Heart right ventricle (tissue), 16 donors: ENCODE results near the gene EPS8L3. TPM values are rescaled to one million over a fixed set of nuclear protein-coding genes. Genes with fewer than 3 reads are reported as not detected.

ENCODE experiments used
- ATAC-seq, 8 donors: fragments of 200-7000 bp; cut with Tn5 transposase; one replicate each; pipeline ENCODE4 v1.9.1; 2020; ENCODE audit warnings: mild to moderate bottlenecking in 8 of 8, moderate library complexity in 8 of 8, moderate number of reproducible peaks in 1 of 8
- DNase-seq, 2 donors: peaks; one replicate each; pipeline ENCODE4 v3.0.0-alpha.2; 2020
- H3K27ac ChIP-seq, 10 donors: fragments of 200-600 bp; sonication (generic) in 2 of 10; one replicate each; pipeline versions ENCODE4 v1.5.0 to v1.8.0; 2020 to 2022; ENCODE audit warnings: mild to moderate bottlenecking in 3 of 10
- H3K27me3 ChIP-seq, 7 donors: fragments of 200-600 bp; one replicate each; pipeline ENCODE4 v1.8.0; 2021 to 2022; ENCODE audit warnings: mild to moderate bottlenecking in 2 of 7
- H3K36me3 ChIP-seq, 9 donors: fragments of 200-600 bp; sonication (generic) in 1 of 9; one replicate each; pipeline versions ENCODE4 v1.5.0 to v1.8.0; 2020 to 2022; ENCODE audit warnings: mild to moderate bottlenecking in 2 of 9
- H3K4me1 ChIP-seq, 9 donors: fragments of 200-600 bp; sonication (generic) in 1 of 9; one replicate each; pipeline versions ENCODE4 v1.5.0 to v1.8.0; 2020 to 2022; ENCODE audit warnings: mild to moderate bottlenecking in 4 of 9
- H3K4me3 ChIP-seq, 10 donors: fragments of 200-600 bp; sonication (generic) in 2 of 10; one replicate each; pipeline versions ENCODE4 v1.5.0 to v1.8.0; 2020 to 2022; ENCODE audit warnings: mild to moderate bottlenecking in 7 of 10, moderate library complexity in 2 of 10
- H3K9me3 ChIP-seq, 11 donors: fragments of 200-600 bp in 10 of 11; sonication (generic) in 2 of 11; one replicate each; pipeline versions ENCODE4 v1.5.0 to v1.8.0; 2013 to 2022; ENCODE audit warnings: mild to moderate bottlenecking in 2 of 11, control low read depth in 1 of 11, moderate library complexity in 1 of 11
- WGBS, 2 donors: extraction: QIAGEN DNeasy Blood & Tissue Kit; methylation state at CpG; one replicate each; pipeline ENCODE4 v1.1.7; 2013; ENCODE audit warnings: inconsistent platforms in 1 of 2; 5-methylcytosine and 5-hydroxymethylcytosine counted together
- intact Hi-C, 10 donors: fragments of 100-400 bp; cut with DNase I; formaldehyde crosslinking; loops; one replicate each; pipeline versions ENCODE4 v1.11.1 to v1.14.2; 2022
- polyA plus RNA-seq, 2 donors: library from polyadenylated mRNA; stranded (reverse); fragments of 200-250 nt; gene quantifications; one replicate each; pipeline ENCODE4 v1.2.3, GENCODE V29; 2013
- total RNA-seq, 10 donors: library from RNA; stranded (reverse); fragmentation: NEBNext Ultra II Directional in 3 of 10; extraction: Animal tissue kit (Norgen Biotek cat#: 25700) in 3 of 10; gene quantifications; one replicate each; pipeline versions ENCODE4 v1.2.1 to v1.2.4, GENCODE V29; 2021 to 2023
- TF ChIP-seq, protein P1 (sequence below), 9 donors: fragments of 200-600 bp; sonication (generic) in 2 of 9; IDR thresholded peaks; one replicate each; pipeline versions ENCODE4 v1.5.0 to v1.8.0; 2021 to 2022; ENCODE audit warnings: antibody characterized with exemption in 9 of 9, mild to moderate bottlenecking in 5 of 9, moderate library complexity in 1 of 9
- donor health status: Arrhythmogenic right ventricular cardiomyopathy.
- donor health status: ischemic (EF 13 %, LVEDD 7.1; RV severe dilation, severe dysfunction).
- donor health status: healthy with polysubstance abuse.
- donor health status: DM: no; HTN: yes; CAD: no.
- donor health status: DM: no; HTN: no; CAD: no.
- donor health status: ischemic (EF 25% LVEDD 6.9; RV normal size, moderate dysfunction).
- donor health status: ischemic (EF 25% LVEDD 5.7; RV mildly dilated, moderate dysfunction).
- donor health status: healthy.
- donor health status: DM: yes; HTN: yes; CAD: no.
- donor health status: Ischemic cardiomyopathy.
- donor health status: ischemic (EF 35%, LVEDD 5.7; RV mildly dilated, moderate dysfunction).
- donor health status: nonischemic (EF 11% LVEDD 7.7; RV severe dilation, severe dysfunction).
- donor health status: DM: yes; HTN: yes; CAD: no.
- donor health status: PGD.
- donor health status: ischemic (EF 29% LVEDD 5.4; RV normal size, mild dysfunction).
- donor health status: nonischemic (EF 23%, LVEDD 6.1; RV moderate dilation, normal function).

EPS8L3 gene
- total and polyA plus RNA-seq, 12 donors: 0.49 to 0.61 (median 0.56) TPM; not detected in 9

GRCh38 chr1:109732390-109732881 lies 31.3 kb downstream of the EPS8L3 start:
- intact Hi-C loops: no loop called here
- no peaks in the 10 kb centered on the region for H3K27me3 ChIP-seq
- TF ChIP-seq, protein P1, sequence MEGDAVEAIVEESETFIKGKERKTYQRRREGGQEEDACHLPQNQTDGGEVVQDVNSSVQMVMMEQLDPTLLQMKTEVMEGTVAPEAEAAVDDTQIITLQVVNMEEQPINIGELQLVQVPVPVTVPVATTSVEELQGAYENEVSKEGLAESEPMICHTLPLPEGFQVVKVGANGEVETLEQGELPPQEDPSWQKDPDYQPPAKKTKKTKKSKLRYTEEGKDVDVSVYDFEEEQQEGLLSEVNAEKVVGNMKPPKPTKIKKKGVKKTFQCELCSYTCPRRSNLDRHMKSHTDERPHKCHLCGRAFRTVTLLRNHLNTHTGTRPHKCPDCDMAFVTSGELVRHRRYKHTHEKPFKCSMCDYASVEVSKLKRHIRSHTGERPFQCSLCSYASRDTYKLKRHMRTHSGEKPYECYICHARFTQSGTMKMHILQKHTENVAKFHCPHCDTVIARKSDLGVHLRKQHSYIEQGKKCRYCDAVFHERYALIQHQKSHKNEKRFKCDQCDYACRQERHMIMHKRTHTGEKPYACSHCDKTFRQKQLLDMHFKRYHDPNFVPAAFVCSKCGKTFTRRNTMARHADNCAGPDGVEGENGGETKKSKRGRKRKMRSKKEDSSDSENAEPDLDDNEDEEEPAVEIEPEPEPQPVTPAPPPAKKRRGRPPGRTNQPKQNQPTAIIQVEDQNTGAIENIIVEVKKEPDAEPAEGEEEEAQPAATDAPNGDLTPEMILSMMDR (IDR thresholded peaks at IDR 0.05): no peak
- no peaks in the 10 kb centered on the region for H3K4me1 ChIP-seq
- ATAC-seq: no peak
- DNase-seq: no peak
- H3K9me3 ChIP-seq: peaks cover 0 to 9% (median 0%) of the 10 kb centered on the region in 11 donors
- whole genome bisulfite sequencing, 2 donors: 75 to 85% methylated on average over 3 of the region's 3 CpGs
- peaks cover 0 to 21% (median 7%) of the 10 kb centered on the region in 9 donors for H3K36me3 ChIP-seq
- H3K27ac ChIP-seq: no peak overlapping the region
- H3K4me3 ChIP-seq: no peak overlapping the region

DNA sequence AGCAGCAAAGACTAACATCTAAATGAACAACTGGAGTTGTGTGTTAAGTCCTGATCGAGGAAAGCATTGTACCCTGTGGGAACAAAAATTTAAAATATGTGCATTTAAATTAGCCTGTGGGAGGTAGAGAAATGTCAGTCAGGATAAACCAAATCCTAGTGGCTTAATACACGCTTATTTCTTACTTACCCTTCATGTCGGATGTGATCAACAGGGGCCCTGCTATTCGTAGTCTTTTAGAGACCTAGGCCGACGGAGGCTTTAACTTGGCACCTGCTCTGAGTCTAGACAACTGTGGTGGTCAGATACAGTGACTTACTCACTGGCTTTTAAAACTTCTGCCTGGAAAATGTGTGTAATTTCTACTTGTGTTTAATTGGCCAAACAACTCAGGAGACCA lies 33.1 kb downstream of the EPS8L3 start:
- no peak for ATAC-seq
- H3K27me3 ChIP-seq: no peaks in the 10 kb centered on the region
- intact Hi-C loops: no loop called here
- no peak for DNase-seq
- 75% methylated on average over 6 of the region's 6 CpGs for WGBS, 2 donors
- H3K9me3 ChIP-seq: peaks cover 0 to 9% (median 0%) of the 10 kb centered on the region in 11 donors
- no peak overlapping the region for H3K27ac ChIP-seq
- H3K36me3 ChIP-seq: peaks cover 0 to 5% (median 0%) of the 10 kb centered on the region in 9 donors
- TF ChIP-seq, protein P1 (IDR thresholded peaks at IDR 0.05): no peak
- no peaks in the 10 kb centered on the region for H3K4me1 ChIP-seq
- H3K4me3 ChIP-seq: no peak overlapping the region

DNA sequence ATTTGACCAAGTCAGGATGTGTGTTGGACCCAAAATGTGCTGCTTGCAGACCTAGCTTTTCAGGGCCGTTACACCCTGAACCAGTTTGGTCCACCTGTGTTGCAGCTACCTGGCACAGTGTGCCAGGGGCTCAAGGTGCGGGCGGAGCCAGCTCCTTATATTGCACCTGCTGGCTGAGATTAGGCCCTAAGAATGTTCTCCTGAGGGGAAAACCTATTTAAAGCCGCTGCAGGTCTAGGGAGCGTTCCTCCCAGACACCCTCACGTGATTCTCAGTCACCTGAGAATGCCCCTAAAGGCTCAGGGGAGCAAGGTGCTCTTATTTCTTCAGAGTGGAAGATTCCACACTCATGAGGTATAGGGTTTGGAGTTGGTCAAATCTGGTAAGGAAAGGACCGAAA lies 34.9 kb downstream of the EPS8L3 start:
- no peaks in the 10 kb centered on the region for H3K4me1 ChIP-seq
- H3K27me3 ChIP-seq: no peaks in the 10 kb centered on the region
- DNase-seq (no peak), ATAC-seq (no peak)
- TF ChIP-seq, protein P1 (IDR thresholded peaks at IDR 0.05): no peak
- peaks cover 0 to 6% (median 0%) of the 10 kb centered on the region in 11 donors for H3K9me3 ChIP-seq
- H3K36me3 ChIP-seq: no peaks in the 10 kb centered on the region
- intact Hi-C loops: no loop called here
- WGBS, 2 donors: 93 to 95% methylated on average over 7 of the region's 7 CpGs
- no peak overlapping the region for H3K27ac ChIP-seq
- no peak overlapping the region for H3K4me3 ChIP-seq

GRCh38 chr1:109726728-109727373 lies 36.9 kb downstream of the EPS8L3 start:
- intact Hi-C loops: no loop called here
- DNase-seq (no peak), ATAC-seq (no peak)
- Histone ChIP-seq H3K4me3 (no peak overlapping the region), H3K36me3 (no peaks in the 10 kb centered on the region), H3K9me3 (no peaks in the 10 kb centered on the region), H3K27ac (no peak overlapping the region), H3K4me1 (no peaks in the 10 kb centered on the region), H3K27me3 (no peaks in the 10 kb centered on the region)
- 85 to 89% methylated on average over 12 of the region's 12 CpGs for WGBS, 2 donors
- TF ChIP-seq, protein P1 (IDR thresholded peaks at IDR 0.05): no peak
